GM21360 (cell line): ENCODE results near the gene NCKAP5.
"Not testable (repeated sequence)": the region's sequence is repeated elsewhere in the genome, so short reads cannot be mapped to it uniquely, and the experiment has no call there.

Experiments
- ATAC-seq: cut with Tn5 transposase; IDR thresholded peaks from one replicate; pipeline ENCODE4 v1.9.1; 2021; ENCODE audit warnings: mild to moderate bottlenecking, moderate library complexity; ENCODE audit not compliant: unreplicated experiment

NCKAP5 gene

GRCh38 chr2:132703396-132703795 is 864.9 kb downstream of the NCKAP5 start:
- ATAC-seq = no peak

- no peak for ATAC-seq
Measured at GRCh38 chr2:132701810-132702209, 866.5 kb downstream of the NCKAP5 start.

- not testable (repeated sequence) for ATAC-seq
Measured at GRCh38 chr2:132699802-132700201, 868.5 kb downstream of the NCKAP5 start.

DNA sequence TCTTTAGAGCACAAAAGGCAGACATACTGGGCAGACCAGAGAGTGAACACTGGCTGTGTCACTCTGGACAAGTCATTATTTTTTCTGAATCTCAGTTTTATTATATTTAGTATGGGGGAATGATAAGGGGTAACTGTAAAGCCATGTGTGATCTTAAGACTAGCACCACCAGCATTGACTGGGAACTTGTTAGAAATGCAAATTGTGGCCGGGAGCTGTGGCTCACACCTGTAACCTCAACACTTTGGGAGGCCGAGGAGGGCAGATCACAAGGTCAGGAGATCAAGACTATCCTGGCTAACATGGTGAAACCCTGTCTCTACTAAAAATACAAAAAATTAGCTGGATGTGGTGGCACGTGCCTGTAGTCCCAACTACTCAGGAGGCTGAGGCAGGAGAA is 869.9 kb downstream of the NCKAP5 start:
- not testable (repeated sequence) for ATAC-seq

DNA sequence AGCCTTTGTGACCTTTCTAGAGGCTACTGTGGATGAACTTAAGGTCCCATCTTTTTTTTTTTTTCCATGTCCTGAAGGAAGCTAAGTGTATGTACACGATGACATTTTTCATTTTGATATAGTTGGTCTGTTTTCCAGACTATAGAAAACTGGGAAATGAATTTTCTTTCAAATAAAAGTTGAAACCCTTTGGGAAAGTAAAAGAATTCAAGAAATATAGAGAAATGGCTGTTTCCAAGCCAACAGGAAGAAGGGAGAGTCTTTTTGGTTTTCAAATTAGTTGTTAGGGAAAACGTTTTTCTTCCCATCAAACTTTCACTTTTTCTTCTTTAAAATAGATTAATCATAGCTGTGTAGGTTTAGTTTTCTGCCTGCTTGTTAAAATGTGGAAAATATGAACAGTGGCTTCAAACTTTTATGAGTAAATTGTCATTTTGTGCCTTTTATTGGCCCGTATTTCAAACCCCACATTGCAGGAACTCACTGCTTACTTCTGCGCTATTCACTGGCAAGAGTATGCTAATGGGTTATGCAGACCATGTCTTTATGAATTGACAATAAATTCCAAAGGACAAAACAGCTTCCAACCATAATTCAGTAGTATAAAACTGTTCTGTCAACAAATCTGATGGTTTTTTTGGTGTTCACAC is 870.6 kb downstream of the NCKAP5 start:
- ATAC-seq = no peak

- ATAC-seq = no peak
Measured at GRCh38 chr2:132692816-132693215, 875.4 kb downstream of the NCKAP5 start.

- no peak for ATAC-seq
Measured at GRCh38 chr2:132691556-132691955, 876.7 kb downstream of the NCKAP5 start.

DNA sequence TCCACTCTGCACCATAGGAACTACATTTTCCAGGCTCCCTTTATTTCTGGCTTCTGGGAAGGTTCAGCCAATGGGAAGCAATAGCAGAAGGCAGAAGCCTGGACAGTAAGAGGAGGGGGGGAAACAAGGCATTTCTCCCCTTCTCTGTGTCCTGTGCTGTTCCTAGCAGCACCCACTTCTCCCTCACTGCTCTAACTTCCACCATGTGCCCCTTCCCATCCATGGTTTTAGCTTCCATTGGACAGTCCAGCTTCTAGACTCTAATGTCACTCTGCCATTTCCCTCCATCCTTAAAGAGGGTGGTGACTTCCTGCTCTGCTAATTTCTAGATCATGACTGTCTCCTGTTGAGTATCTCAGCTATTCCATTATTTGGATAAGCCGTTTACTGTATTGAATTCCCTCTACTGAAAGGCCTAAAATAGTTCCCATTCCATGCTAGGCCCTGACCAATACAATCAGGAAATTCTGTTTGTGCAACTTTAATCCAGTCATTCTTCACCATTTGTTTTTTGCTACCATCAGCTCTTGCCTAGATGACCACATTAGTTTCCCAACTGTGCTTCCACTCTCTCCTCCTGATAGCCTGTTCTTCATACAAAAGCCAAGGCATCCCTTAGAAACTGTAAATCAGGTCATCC is 877.5 kb downstream of the NCKAP5 start:
- ATAC-seq = no peak

DNA sequence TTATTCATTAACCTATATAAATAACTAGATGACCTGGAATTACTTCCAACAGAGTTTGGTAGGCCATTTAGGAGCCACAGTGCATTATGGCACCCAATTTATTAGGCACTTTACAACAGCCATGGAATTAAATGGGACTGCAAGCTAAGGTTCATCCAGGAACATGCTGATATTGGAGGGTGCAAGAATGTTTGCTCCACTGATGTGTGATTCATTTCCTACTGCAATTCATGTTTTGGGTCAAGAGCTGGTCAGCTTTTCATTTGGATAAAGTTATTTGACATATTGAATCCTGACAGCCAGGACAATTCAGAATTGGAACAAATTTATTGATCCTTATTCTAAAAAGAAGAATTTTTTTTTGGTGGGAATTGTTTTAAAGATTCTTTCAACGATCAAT is 886.5 kb downstream of the NCKAP5 start:
- no peak for ATAC-seq

GRCh38 chr2:132680544-132680943 is 887.7 kb downstream of the NCKAP5 start:
- no peak for ATAC-seq

GRCh38 chr2:132678483-132678882 is 889.8 kb downstream of the NCKAP5 start:
- ATAC-seq = no peak

DNA sequence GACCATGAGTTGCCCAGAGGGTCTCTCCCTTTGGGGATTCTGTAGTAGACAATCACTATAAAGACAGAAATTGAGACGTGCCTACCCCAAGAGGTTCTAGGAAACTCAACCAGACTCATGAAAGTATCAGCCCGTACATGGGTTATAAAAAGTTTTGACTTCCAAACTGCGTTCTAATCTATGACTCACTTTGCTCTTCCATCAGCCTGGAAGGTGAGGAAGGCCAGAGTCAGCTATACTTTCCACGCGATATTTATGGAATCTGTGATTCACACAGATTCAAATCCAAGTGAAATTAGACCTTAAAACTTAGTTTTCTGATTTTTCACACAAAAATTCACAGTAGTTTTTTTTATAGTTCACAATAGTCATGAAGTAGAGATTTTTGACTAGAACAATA is 890.6 kb downstream of the NCKAP5 start:
- ATAC-seq = no peak

DNA sequence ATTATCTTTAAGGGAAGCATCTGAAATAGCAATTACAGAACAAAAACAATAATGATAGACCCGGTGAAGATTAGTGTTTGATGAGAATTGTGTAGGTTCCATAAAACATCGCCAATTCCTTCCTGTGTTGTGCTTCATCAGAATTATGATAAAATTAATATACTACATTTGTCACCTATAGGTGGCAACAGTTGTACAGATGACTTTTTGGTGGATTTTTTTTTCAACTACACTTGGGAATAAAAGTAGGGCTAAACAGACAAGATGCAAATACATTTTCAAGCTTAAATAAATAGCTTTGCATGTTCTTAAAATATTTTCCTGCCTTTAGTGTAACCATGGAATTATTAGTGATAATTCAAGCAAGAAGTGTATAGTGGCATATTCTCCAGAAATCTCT is 891.3 kb downstream of the NCKAP5 start:
- ATAC-seq = no peak

- ATAC-seq = no peak
Measured at GRCh38 chr2:132671151-132671835, 897.0 kb downstream of the NCKAP5 start.

GRCh38 chr2:132670496-132671150 is 897.6 kb downstream of the NCKAP5 start:
- no peak for ATAC-seq

DNA sequence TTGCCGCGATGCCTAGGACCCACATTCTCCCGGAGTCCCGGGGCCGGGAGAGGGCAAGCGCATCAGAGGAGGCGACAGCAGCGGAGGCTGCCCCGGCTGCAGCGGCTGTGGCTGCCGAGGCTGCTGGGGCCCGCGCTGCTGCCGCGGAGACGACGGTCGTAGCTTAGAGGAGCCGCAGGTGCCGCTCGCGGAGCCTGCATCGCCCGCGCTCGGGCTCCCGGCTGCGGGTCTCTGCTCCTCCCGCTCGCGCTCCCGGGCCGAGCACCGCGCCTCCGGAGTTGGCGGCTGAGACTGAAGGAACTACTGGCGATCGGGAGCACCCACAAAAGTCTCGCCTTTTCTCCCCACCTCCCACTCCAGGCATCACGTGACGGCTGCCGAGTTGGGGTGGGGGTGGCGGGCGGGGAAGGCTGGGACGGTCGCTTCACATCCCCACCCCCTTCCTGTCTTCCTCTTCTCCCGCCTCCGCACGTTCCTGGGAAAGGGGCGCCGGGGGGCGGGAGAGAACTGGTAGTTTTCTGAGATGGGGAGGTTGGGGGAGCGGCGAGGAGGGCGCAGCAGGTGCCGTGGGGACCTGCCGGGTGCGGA is 898.3 kb downstream of the NCKAP5 start, which contains the start of gene LYPD1:
TSS of gene LYPD1 (minus strand) at position 298 of the 588 bp plus-strand sequence. CDS start at position 25, 273 bp downstream.
- ATAC-seq = no peak

GRCh38 chr2:132668987-132669907 is 899.0 kb downstream of the NCKAP5 start:
- ATAC-seq = no peak

- ATAC-seq = no peak
Measured at GRCh38 chr2:132668189-132668823, 900.0 kb downstream of the NCKAP5 start.

DNA sequence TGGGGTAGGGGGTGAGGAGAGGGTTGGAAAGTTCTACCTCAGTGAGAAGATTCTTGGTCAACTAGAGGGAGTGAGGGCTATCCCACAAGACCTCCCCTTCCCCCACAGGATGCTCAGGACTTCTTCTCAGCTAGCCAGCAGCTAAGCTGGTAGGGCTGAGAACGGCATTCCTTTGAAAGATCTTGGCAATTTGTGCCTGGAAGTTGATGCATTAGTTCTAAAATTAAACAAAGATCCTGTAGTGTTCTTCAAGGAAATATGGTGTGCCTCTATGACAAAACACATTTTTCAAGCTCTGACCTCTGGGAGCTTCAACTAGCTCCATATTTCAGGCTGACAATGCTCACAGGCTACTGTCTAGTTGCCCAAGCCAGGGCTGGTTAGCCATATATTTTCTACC is 900.6 kb downstream of the NCKAP5 start:
- ATAC-seq = no peak
